Measurements from ENCODE around the gene FAM25G. TPM values are rescaled to one million over a fixed set of nuclear protein-coding genes. Genes with fewer than 3 reads are reported as not detected.

The FAM25G gene
- total RNA-seq, 1 experiment from 2014 or later = not detected

DNA sequence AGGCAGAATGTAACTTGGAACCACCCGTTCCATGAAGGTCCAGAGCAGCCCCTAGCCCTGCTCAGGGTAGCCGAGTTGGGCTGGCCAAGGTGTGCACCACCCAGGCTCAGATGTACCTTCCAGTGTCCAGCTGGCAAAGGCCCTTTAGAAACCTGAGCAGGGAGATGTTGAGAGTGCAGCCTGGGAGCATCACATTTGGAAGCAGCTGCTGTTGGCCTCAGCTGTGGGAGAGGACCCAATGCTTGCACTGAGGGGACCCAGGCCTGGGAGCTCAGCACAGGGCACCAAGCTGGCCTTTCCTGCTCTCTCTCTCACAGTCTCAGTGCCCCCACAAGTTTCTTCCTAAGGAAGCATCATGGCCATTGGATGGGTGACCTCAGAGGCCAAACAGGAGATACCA lies 41.1 kb downstream of the FAM25G start:
- peaks cover 10% of the 10 kb centered on the region for H3K9me3 ChIP-seq
- no peaks in the 10 kb centered on the region for H3K4me1 Mint-ChIP-seq (ENCODE audit: low read depth, unreplicated experiment)
- H3K4me3 Mint-ChIP-seq (ENCODE audit: unreplicated experiment) = no peak overlapping the region
- no peak overlapping the region for H3K4me3 ChIP-seq (ENCODE audit: low read depth, low read length)
- DNase-seq = no peak
- H3K36me3 ChIP-seq (ENCODE audit: control insufficient read depth, insufficient read depth, low read length) = no peaks in the 10 kb centered on the region
- no peaks in the 10 kb centered on the region for H3K27me3 Mint-ChIP-seq (ENCODE audit: insufficient read depth, unreplicated experiment)
- no peaks in the 10 kb centered on the region for H3K27me3 ChIP-seq (replicated peaks; ENCODE audit: control insufficient read depth, insufficient read depth, low read length)
- H3K36me3 Mint-ChIP-seq (ENCODE audit: insufficient read depth, unreplicated experiment) = no peaks in the 10 kb centered on the region
- peaks cover 4% of the 10 kb centered on the region; the same call in 1 of the 2 replicates for H3K4me1 ChIP-seq
- intact Hi-C loops (cut with micrococcal nuclease; ENCODE audit: unreplicated experiment) = no loop called here
- CTCF ChIA-PET = no interaction called here
- H3K9me3 Mint-ChIP-seq (ENCODE audit: unreplicated experiment) = peaks cover 7% of the 10 kb centered on the region
- POLR2A ChIA-PET = no interaction called here
- TF ChIP-seq, protein P1, sequence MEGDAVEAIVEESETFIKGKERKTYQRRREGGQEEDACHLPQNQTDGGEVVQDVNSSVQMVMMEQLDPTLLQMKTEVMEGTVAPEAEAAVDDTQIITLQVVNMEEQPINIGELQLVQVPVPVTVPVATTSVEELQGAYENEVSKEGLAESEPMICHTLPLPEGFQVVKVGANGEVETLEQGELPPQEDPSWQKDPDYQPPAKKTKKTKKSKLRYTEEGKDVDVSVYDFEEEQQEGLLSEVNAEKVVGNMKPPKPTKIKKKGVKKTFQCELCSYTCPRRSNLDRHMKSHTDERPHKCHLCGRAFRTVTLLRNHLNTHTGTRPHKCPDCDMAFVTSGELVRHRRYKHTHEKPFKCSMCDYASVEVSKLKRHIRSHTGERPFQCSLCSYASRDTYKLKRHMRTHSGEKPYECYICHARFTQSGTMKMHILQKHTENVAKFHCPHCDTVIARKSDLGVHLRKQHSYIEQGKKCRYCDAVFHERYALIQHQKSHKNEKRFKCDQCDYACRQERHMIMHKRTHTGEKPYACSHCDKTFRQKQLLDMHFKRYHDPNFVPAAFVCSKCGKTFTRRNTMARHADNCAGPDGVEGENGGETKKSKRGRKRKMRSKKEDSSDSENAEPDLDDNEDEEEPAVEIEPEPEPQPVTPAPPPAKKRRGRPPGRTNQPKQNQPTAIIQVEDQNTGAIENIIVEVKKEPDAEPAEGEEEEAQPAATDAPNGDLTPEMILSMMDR (IDR thresholded peaks at IDR 0.05; ENCODE audit: insufficient read depth in 1 of 2, low read depth in 1 of 2, low read length in 1 of 2, severe bottlenecking in 1 of 2, unreplicated experiment in 1 of 2) = no peak
- H3K27ac Mint-ChIP-seq (ENCODE audit: unreplicated experiment) = no peak overlapping the region
- BruUV-seq (replicated peaks) = no TSS peak

DNA sequence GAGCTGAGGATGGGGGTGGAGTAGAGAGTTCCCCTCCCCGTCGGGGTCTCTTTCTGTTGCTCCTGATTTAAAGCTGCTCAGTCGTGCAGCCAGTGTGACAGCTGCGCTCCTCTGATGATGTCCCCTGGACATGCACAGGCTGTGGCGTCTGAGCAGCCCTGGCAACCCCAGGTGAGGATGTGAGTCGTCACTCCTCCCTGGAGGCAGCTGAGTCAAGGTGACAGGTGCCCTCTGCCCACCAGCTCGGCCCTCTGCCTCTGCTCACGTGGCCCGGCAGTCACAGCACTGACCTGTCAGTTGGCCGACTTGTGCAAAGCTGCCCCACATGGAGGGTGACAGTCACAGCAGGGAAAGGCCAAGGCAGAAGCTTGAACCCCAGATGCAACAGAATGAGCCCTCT lies 41.5 kb downstream of the FAM25G start:
- Mint-ChIP-seq H3K4me1 (ENCODE audit: low read depth, unreplicated experiment) (no peaks in the 10 kb centered on the region), H3K27me3 (ENCODE audit: insufficient read depth, unreplicated experiment) (no peaks in the 10 kb centered on the region), H3K4me3 (ENCODE audit: unreplicated experiment) (no peak overlapping the region), H3K36me3 (ENCODE audit: insufficient read depth, unreplicated experiment) (no peaks in the 10 kb centered on the region), H3K9me3 (ENCODE audit: unreplicated experiment) (peaks cover 12% of the 10 kb centered on the region), H3K27ac (ENCODE audit: unreplicated experiment) (no peak overlapping the region)
- intact Hi-C loops (cut with micrococcal nuclease; ENCODE audit: unreplicated experiment) = no loop called here
- Histone ChIP-seq H3K36me3 (ENCODE audit: control insufficient read depth, insufficient read depth, low read length) (no peaks in the 10 kb centered on the region), H3K4me3 (ENCODE audit: low read depth, low read length) (no peak overlapping the region), H3K4me1 (peaks cover 4% of the 10 kb centered on the region; the same call in 1 of the 2 replicates), H3K9me3 (peaks cover 15% of the 10 kb centered on the region), H3K27me3 (replicated peaks; ENCODE audit: control insufficient read depth, insufficient read depth, low read length) (no peaks in the 10 kb centered on the region)
- CTCF ChIA-PET = no interaction called here
- POLR2A ChIA-PET = no interaction called here
- no peak for DNase-seq
- TF ChIP-seq, protein P1 (IDR thresholded peaks at IDR 0.05; ENCODE audit: insufficient read depth in 1 of 2, low read depth in 1 of 2, low read length in 1 of 2, severe bottlenecking in 1 of 2, unreplicated experiment in 1 of 2) = no peak
- no TSS peak for BruUV-seq (replicated peaks)

DNA sequence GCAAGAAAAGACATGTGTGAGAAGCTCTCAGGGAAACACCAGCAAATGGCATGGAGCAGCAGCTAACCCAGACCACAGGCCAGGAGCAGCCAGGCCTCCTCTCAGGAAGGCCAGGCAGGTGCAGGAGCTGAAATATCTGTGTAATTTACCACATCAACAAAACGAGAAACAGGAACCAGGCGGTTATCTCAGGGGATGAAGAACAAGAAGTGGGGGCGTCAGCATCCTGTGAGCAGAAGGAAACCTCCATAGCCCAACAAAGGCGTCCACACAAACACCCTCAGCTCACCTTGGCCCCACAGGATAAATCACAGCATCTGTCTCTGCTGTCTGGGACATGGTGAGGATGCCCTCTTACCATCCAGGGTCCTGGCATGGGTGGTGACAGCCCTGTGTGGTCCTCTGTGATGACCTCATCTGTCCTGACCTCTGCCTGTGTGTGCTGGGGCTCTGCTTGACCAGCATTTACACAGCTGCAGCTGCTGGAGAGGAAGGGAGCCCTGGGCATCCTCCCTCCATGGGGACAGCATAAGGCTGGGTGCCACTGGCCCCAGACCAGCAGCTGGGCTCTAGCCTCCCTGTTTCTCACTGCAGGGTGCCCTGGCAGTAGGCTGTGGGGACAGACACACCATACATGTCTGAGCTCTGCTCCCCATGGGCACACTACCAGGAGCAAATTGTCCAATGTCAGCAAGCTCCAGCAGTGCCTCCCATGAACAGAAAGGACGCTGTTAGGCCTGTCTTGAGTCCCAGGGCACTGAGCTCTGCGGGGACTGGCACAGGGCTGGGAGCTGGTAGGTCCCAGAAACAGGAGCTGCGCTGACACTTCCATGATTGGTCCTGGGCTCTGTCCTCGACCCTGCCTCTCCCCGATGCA lies 42.2 kb downstream of the FAM25G start:
- H3K4me1 ChIP-seq = peaks cover 4% of the 10 kb centered on the region; the same call in 1 of the 2 replicates
- Mint-ChIP-seq H3K4me3 (ENCODE audit: unreplicated experiment) (no peak overlapping the region), H3K27ac (ENCODE audit: unreplicated experiment) (no peak overlapping the region), H3K36me3 (ENCODE audit: insufficient read depth, unreplicated experiment) (no peaks in the 10 kb centered on the region), H3K9me3 (ENCODE audit: unreplicated experiment) (peaks cover 12% of the 10 kb centered on the region), H3K27me3 (ENCODE audit: insufficient read depth, unreplicated experiment) (no peaks in the 10 kb centered on the region), H3K4me1 (ENCODE audit: low read depth, unreplicated experiment) (no peaks in the 10 kb centered on the region)
- H3K4me3 ChIP-seq (ENCODE audit: low read depth, low read length) = no peak overlapping the region
- peaks cover 17% of the 10 kb centered on the region for H3K9me3 ChIP-seq
- ChIA-PET CTCF (no interaction called here), POLR2A (no interaction called here)
- TF ChIP-seq, protein P1 (IDR thresholded peaks at IDR 0.05; ENCODE audit: insufficient read depth in 1 of 2, low read depth in 1 of 2, low read length in 1 of 2, severe bottlenecking in 1 of 2, unreplicated experiment in 1 of 2) = no peak
- no peaks in the 10 kb centered on the region for H3K36me3 ChIP-seq (ENCODE audit: control insufficient read depth, insufficient read depth, low read length)
- intact Hi-C loops (cut with micrococcal nuclease; ENCODE audit: unreplicated experiment) = no loop called here
- H3K27me3 ChIP-seq (replicated peaks; ENCODE audit: control insufficient read depth, insufficient read depth, low read length) = no peaks in the 10 kb centered on the region
- BruUV-seq (replicated peaks) = no TSS peak
- DNase-seq = no peak
